RPMI7951 (cell line): ENCODE results near the gene GALNT17. TPM values are rescaled to one million over a fixed set of nuclear protein-coding genes. Genes with fewer than 3 reads are reported as not detected.
"Not testable (repeated sequence)": the region's sequence is repeated elsewhere in the genome, so short reads cannot be mapped to it uniquely, and the experiment has no call there.

Experiments
- DNase-seq: peaks from one replicate; pipeline ENCODE4 v3.0.0-alpha.2; 2012; ENCODE audit warnings: low read depth
- total RNA-seq: library from RNA; depleted of rRNA; stranded (reverse); fragments of >200 nt; shearing (Covaris generic); gene quantifications from 2 replicates; pipeline ENCODE4 v1.2.3, GENCODE V29; 2014

Gene GALNT17
- total RNA-seq, 1 experiment from 2014 or later = not detected

- DNase-seq = no peak
Measured at GRCh38 chr7:71236230-71237105, 104.5 kb downstream of the GALNT17 start.

GRCh38 chr7:71237945-71238344 is 106.0 kb downstream of the GALNT17 start:
- no peak for DNase-seq

GRCh38 chr7:71238581-71239295 is 106.8 kb downstream of the GALNT17 start:
- DNase-seq = no peak

- no peak for DNase-seq
Measured at GRCh38 chr7:71239586-71240268, 107.8 kb downstream of the GALNT17 start.

- no peak for DNase-seq
Measured at GRCh38 chr7:71243736-71244410, 111.9 kb downstream of the GALNT17 start.

- DNase-seq = no peak
Measured at GRCh38 chr7:71245038-71245437, 113.1 kb downstream of the GALNT17 start.

- DNase-seq = no peak
Measured at GRCh38 chr7:71251706-71252105, 119.8 kb downstream of the GALNT17 start.

- DNase-seq = no peak
Measured at GRCh38 chr7:71254751-71255150, 122.8 kb downstream of the GALNT17 start.

GRCh38 chr7:71255537-71256178 is 123.7 kb downstream of the GALNT17 start:
- no peak for DNase-seq

- no peak for DNase-seq
Measured at GRCh38 chr7:71261066-71261465, 129.1 kb downstream of the GALNT17 start.

GRCh38 chr7:71262834-71263233 is 130.9 kb downstream of the GALNT17 start:
- DNase-seq = not testable (repeated sequence)

GRCh38 chr7:71264005-71264404 is 132.1 kb downstream of the GALNT17 start:
- no peak for DNase-seq

- DNase-seq = no peak
Measured at GRCh38 chr7:71266912-71267311, 135.0 kb downstream of the GALNT17 start.

GRCh38 chr7:71267734-71268469 is 136.0 kb downstream of the GALNT17 start:
- DNase-seq = no peak

GRCh38 chr7:71270558-71270957 is 138.6 kb downstream of the GALNT17 start:
- no peak for DNase-seq

GRCh38 chr7:71271203-71271602 is 139.3 kb downstream of the GALNT17 start:
- no peak for DNase-seq

- DNase-seq = no peak
Measured at GRCh38 chr7:71272509-71273490, 140.9 kb downstream of the GALNT17 start.

GRCh38 chr7:71278257-71278656 is 146.3 kb downstream of the GALNT17 start:
- DNase-seq = no peak

GRCh38 chr7:71281261-71281660 is 149.3 kb downstream of the GALNT17 start:
- no peak for DNase-seq
